Measurements from ENCODE around the gene CNNM2.

GRCh38 chr10:102868911-102869257, 49.2 kb upstream of the CNNM2 start:
- no peak for TF ChIP-seq CTCF (IDR thresholded peaks at IDR 0.05)
- no peak for TF ChIP-seq RFX5 (IDR thresholded peaks at IDR 0.05; ENCODE audit: low read length)
- no peak for TF ChIP-seq EP300 (IDR thresholded peaks at IDR 0.05; ENCODE audit: borderline replicate concordance in 1 of 2, low read depth in 1 of 2, low read length in 1 of 2)
- TF ChIP-seq JUND (IDR thresholded peaks at IDR 0.05) = no peak
- no peak for TF ChIP-seq USF1 (IDR thresholded peaks at IDR 0.05; ENCODE audit: borderline replicate concordance, low read depth)
- TF ChIP-seq POLR2AphosphoS5 (IDR thresholded peaks at IDR 0.05; ENCODE audit: low read depth, low read length) = no peak
- TF ChIP-seq FOSL2 (IDR thresholded peaks at IDR 0.05; ENCODE audit: borderline replicate concordance, low read depth) = no peak
- no peak for TF ChIP-seq YY1 (IDR thresholded peaks at IDR 0.05; ENCODE audit: low read depth)
- TF ChIP-seq REST (IDR thresholded peaks at IDR 0.05; ENCODE audit: low read depth, low read length) = no peak
- TF ChIP-seq MXI1 (IDR thresholded peaks at IDR 0.05; ENCODE audit: low read depth, low read length) = no peak
- no peak for TF ChIP-seq SMC3 (IDR thresholded peaks at IDR 0.05; ENCODE audit: low read depth, low read length)

Data from SK-N-SH (cell line).